AG09309 (cell line): Measurements from ENCODE around the gene HELLS.

Source experiments
- DNase-seq: peaks from one replicate; pipeline ENCODE4 v3.0.0-alpha.2; 2010; ENCODE audit warnings: low read depth
- H3K4me3 ChIP-seq: 2 replicates; pipeline ENCODE4 v1.5.1; 2011; ENCODE audit warnings: mild to moderate bottlenecking, low read depth, low read length, moderate library complexity; ENCODE audit not compliant: control insufficient read depth
- CTCF ChIP-seq: IDR thresholded peaks from 2 replicates; pipeline ENCODE4 v1.5.1; 2011; ENCODE audit warnings: mild to moderate bottlenecking, low read depth, low read length, inconsistent platforms; ENCODE audit not compliant: insufficient read depth, control insufficient read depth; ENCODE audit errors: missing control alignments

HELLS gene

GRCh38 chr10:94545391-94546048, at the start of gene HELLS:
Gene HELLS (plus strand): TSS chr10:94545788. CDS start chr10:94545922, 134 bp downstream.
- DNase-seq = peak; percentile 29
- H3K4me3 ChIP-seq = peak within 1 kb of the TSS; percentile 91
- no peak for TF ChIP-seq CTCF

- no peak for DNase-seq
- no peak for TF ChIP-seq CTCF
- no peak overlapping the region for H3K4me3 ChIP-seq
Measured at GRCh38 chr10:94496010-94496409, 49.6 kb upstream of the HELLS start.

- no peak for DNase-seq
- TF ChIP-seq CTCF = no peak
- no peak overlapping the region for H3K4me3 ChIP-seq
Measured at GRCh38 chr10:94496646-94497045, 48.9 kb upstream of the HELLS start.

- no peak for DNase-seq
- peak; percentile 47 for TF ChIP-seq CTCF
- no peak overlapping the region for H3K4me3 ChIP-seq
Measured at GRCh38 chr10:94500063-94500462, 45.5 kb upstream of the HELLS start.

- DNase-seq = no peak
- TF ChIP-seq CTCF = no peak
- no peak overlapping the region for H3K4me3 ChIP-seq
Measured at GRCh38 chr10:94521276-94522250, 24.0 kb upstream of the HELLS start.

- TF ChIP-seq CTCF = no peak
- peak; percentile 69 for DNase-seq
- H3K4me3 ChIP-seq = no peak overlapping the region
Measured at GRCh38 chr10:94524146-94524545, 21.4 kb upstream of the HELLS start.
